NCI-H2081 treated with DMSO at 0.1 percent for 48 hours (cell line): ENCODE data around the gene KRT40.

ENCODE experiments used
- DNase-seq: peaks from one replicate; lab custom pipeline; 2025; lab: John Stamatoyannopoulos, UW

The KRT40 gene

DNA sequence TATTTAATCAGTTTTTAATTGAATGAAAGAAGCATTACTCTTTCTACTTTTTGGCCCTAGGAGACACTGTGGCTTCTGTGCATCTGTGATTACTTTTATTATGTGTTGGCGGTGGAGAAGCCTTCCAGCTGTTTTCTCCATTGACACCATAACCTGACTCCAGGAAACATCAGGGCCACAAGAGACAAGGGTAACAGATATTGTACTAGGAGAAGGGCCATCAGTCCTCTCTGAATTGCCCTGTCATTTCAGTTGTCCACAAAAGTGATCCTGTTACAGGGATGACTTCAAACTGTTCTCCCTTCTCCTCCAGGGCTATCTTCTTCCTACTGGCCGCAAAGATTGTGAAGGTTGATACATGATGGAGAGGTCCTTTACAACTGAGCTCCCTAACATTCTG lies 32.0 kb downstream of the KRT40 start:
- DNase-seq = no peak

DNA sequence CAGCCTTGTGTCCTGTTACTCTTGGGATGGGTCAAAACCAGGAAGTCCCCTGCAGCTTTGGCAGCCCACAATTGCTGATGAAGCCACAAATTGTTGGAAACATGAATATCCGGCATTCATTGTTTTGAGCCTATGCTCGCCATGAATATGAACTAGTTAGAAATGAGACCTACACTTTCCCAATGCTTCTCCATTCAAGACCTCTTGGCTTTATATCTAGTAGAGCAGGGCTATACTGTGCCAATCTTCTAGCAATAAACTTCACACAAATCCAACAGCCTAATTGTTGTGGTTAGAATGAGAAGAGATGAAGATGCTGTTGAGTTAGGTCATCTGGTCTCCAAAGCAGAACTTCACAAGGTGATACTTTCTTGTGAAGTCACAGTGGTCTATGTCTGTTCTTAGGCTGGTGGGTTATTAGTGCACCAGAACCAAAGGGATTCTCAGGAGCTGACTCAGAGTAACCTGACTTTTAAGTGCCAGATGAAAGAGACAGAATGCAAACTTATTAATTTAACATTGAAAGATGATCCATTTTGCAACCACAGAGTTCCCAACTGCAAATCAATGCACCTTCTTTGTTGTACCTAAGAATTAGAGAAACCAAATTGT lies 33.0 kb downstream of the KRT40 start:
- DNase-seq = no peak

DNA sequence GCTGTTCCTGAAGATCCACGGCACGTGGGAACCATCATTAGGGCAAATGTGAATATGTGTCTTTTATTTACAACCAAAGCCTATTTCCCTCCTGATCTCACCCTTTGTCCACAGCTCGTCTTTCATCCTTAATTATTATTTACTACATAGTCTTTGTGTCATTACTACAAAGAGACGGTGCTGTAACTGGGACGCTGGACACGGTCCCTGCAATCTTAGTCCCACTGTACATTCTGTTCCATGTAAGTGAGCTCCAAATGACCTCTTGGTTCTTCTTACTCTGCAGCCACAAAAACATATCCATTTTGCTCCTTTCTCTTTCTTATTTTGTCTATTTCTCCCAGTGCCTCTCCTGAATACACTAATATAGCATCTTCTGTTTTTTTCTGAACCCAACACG lies 34.0 kb downstream of the KRT40 start:
- no peak for DNase-seq

DNA sequence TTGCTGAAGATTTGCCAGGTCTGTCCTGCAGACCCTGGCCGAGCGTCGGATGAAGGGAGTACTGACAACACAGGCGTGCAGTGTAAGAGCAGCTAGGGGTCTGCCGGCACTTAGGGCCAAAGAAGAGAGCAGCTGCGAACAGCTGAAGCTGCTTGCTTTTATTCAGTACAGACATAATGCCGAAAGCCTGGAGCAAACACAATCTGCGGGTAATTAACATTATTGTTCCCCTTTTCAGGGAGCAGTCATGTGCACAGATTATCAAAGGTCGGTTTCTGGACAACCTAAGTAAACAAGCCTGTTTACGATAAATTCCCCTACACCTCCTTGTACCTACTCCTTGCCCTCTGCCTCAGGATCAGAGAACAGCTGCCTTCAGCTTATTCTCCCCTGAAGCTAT lies 34.7 kb downstream of the KRT40 start:
- DNase-seq = peak; percentile 34

DNA sequence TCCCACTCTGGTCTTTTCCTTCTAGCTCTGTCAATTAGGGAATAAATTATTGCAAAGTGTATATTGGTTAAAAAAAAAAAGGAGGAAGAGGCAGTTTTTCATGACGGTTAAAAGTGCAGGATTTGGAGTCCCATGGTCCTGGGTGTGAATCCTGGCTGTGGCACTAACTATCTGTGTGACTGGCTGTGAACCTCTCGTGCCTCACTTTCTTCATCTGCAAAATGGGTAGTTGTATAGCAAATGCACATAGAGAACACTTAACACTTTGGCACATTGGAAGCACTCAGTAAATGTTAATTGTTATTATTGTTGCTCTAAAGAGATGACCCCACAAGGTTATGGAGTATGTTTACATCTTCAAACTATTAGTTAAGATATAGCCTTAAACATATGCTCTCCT lies 36.2 kb downstream of the KRT40 start:
- DNase-seq = no peak

DNA sequence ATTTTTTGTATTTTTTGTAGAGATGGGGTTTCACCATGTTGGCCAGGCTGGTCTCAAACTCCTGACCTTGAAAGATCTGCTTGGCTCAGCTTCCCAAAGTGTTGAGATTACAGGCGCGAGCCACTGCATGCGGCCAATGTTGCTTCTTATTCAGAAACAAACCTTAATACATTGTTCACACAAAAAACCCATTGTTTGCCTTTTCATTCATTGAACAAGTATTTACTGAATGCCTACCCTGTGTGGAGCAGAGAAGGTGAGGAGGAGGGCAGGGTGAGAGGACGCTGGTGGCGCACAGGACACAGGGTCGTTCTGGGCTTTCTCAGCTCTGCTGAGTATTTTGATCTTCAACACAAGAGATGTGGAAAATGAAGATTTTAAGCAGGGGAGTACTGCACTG lies 38.7 kb downstream of the KRT40 start:
- DNase-seq = no peak

DNA sequence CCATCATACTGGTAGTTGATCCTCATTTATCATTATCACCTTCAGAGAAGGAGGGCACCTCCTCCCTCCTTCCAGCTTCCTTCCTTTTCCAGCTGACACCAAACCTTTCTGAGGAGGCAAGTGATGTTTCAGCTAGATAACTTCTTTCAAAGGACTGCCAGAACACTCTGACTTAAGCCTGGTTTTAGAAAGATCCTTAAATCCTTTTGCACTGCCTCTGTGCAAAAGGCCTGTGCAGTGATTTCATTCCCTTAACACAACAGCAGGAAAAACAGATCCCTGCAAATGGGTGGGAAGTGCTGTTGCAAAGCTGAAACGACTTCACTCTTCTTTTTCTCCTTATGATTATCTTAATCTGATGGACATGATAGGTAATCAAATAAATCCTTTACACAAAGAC lies 39.6 kb downstream of the KRT40 start:
- no peak for DNase-seq

DNA sequence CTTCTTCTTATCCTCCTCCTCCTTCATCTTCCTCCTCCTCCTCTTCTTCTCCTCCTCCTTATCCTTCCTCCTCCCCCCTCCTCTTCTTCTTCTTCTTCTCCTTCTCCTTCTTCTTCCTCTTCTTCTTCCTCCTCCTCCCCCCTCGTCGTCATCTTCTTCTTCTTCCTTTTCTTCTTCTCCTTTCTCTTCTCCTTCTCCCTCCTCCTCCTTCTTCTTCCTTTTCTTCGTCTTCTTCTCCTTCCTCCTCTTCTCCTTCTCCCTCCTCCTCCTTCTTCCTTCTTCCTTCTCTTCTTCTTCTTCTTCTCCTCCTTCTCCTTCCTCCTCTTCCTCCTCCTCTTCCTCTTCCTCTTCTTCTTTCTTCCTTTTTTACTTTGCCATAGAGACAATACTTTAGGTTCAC lies 41.6 kb downstream of the KRT40 start:
- DNase-seq = no peak

DNA sequence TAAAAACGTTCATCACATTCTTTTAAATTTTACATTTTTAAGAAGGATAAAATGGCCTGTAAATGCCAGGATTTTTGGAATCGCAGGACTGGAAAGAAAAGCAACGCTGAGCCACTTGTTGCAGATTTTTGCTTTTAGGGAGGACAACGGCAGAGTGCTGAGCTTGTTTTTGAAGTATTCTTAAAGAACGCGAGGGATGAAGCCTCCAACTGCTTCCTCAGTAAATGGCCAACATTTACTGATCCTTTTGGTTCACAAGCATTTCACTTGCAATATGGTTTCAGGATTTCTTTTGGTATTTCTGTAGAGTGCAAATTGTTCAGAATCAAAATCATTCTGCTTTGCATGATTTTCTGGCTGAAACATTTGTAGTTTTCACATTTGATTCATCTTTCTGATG lies 43.9 kb downstream of the KRT40 start:
- DNase-seq = no peak

DNA sequence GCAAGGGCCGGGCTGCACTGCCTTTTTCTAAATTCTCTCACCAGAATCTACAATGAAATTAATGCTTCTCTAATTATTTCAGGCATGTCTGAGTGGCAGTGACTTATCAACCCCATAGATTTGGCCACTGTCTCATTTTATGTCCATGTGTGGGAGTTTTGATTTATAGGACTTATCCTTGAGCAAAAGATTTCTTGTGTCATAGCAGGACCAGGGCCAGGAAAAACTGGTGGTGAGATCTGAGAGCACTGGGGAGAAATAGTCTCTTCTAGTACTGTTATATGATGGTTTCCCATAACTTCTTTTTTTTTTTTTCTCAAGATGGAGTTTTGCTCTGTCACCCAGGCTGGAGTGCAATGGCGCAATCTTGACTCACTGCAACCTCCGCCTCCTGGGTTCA lies 45.1 kb downstream of the KRT40 start:
- DNase-seq = no peak

DNA sequence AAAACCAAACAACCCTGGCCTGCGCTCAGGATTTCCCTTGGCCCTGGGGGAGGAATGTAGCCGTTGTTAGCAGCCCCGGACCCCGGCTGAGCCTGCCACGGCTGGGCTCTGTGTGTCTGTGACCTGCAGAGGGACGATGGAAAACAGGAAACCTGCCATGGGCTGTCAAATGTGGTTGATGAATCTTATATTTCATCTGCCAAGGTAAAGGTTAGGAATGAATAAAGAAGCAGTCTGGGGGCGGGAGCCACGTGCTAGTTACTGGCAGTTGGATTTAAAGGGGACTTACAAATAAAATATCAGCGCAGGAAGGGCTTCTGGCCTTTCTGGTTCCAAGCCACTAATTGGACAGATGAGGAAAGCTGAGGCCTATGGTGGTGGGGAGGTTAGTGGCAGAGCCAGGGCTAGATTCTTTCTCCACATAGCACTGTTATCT lies 46.7 kb downstream of the KRT40 start, which contains the start of gene KRT23:
Gene KRT23, minus strand, starts transcription at position 263 of the 436 bp plus-strand sequence. CDS start 1,043 bp downstream, outside the sequence.
- DNase-seq = no peak

DNA sequence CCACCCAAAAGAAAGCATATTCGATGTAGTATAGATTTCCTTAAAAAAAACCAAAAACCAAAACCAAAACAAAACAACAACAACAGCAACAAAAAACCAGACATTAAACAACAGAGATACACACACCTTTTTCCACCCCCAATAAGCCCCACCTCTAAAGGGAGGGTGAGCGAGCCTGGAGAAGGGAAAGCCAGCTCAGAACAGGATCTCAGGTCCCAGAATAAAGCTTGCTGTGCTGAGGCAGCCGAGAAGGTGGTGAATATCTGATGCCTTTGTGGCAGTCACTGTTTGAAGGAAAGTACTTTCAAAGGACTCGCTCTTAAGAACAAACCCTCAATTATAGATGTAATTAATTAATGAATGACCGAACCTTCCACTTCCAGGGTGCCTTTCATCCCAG lies 47.1 kb downstream of the KRT40 start:
- DNase-seq = no peak

DNA sequence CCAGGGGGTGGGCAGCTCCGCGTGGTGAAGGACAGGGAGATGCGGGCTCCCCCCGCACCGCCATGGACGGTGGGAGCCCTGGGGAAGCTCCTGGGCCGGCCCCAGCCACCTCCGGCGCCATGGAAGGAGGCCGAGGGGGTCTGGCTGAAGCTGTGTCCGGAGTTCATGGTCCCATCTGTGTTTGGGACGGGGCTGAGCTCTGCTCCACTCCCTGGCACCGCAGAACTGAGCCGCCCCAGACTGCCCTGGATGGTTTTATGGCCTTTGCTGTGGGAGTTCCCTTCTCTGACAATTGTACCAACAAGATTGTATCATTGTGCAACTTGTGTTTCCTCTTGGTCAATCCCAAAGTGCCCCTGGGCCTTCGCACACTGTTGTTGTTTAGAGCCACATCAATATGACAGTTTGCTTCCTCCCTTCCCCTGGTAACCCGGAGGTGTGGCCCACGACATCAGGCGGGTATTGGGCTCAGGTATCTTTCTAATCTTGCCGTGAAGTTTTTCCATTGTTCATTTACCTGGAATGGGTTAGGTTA lies 47.6 kb downstream of the KRT40 start:
- no peak for DNase-seq

DNA sequence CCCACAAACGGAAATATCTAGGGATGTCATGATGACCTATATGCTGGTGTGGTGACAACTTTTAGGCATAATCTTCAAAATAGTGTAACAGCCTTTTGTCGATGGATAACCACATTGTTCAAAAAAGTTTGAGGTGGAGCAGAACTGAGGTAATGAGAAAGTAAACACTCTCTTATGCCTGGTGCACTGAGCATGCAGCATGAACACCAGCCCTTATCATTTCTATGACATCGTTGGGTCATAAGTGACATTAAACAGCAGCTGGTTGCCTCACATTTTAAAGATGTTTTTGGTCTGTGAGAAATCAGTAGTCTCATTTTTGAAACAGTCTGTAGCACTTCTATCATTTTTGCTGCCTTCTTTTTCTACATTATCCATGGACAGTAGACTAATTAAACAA lies 48.5 kb downstream of the KRT40 start:
- DNase-seq = no peak

DNA sequence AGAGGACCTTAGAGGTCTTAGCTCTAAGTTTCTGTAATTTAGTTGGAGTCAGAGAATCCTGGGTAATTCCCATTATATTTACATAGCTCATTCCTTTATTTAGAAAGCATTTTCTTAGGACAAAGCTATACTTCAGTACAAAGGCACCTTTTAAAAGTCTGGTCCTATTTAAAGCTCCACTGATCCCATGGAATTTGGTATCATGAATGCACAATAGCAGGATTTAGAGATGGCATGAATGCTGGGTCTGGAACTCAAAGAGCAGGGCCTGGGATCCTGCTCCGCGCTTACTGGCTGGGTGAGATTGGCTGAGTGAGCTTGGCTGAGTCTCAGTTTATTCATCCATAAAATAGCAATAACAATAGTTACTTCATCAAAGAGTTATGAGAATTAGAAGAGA lies 51.5 kb downstream of the KRT40 start:
- no peak for DNase-seq

DNA sequence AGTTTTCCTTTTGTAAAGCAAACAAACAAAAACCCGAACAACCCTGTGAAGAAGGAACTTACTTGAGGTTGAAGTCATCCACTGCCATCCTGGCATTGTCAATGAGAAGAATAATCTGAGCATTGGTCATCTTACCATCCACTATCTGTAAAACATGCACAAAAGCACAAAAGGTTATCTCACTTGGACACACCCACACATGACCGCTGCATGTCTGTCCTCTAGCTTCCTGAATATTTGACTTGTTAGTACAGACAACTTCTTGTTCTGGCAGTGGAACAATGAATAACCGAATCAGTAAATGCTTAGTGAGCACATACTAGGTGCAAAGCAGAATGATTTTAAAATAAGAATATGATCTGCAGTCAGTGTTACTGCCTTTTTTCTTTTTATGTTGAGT lies 52.8 kb downstream of the KRT40 start:
- no peak for DNase-seq
